Muscle layer of colon (tissue), 2 donors: Measurements from ENCODE around the gene SLC6A11.

Experiments used
- H3K27ac ChIP-seq: one replicate; pipeline ENCODE4 v1.7.0; 2013; ENCODE audit warnings: low read depth, mild to moderate bottlenecking, low read length, moderate library complexity
- H3K27me3 ChIP-seq, 2 donors: one replicate each; pipeline ENCODE4 v1.7.0; 2013; ENCODE audit warnings: low read length in 2 of 2, mild to moderate bottlenecking in 2 of 2; ENCODE audit not compliant: insufficient read depth in 2 of 2, control insufficient read depth in 1 of 2
- H3K36me3 ChIP-seq: one replicate; pipeline ENCODE4 v1.7.0; 2013; ENCODE audit warnings: mild to moderate bottlenecking, low read length; ENCODE audit not compliant: insufficient read depth
- H3K4me1 ChIP-seq: one replicate; pipeline ENCODE4 v1.7.0; 2013; ENCODE audit warnings: mild to moderate bottlenecking, low read length; ENCODE audit not compliant: insufficient read depth
- H3K4me3 ChIP-seq, 2 donors: one replicate each; pipeline ENCODE4 v1.7.0; 2013; ENCODE audit warnings: low read length in 2 of 2, low read depth in 1 of 2, mild to moderate bottlenecking in 1 of 2, moderate library complexity in 1 of 2
- H3K9ac ChIP-seq: one replicate; pipeline ENCODE4 v1.7.0; 2013; ENCODE audit warnings: low read length
- H3K9me3 ChIP-seq: one replicate; pipeline ENCODE4 v1.7.0; 2013; ENCODE audit warnings: mild to moderate bottlenecking, low read length
- donor health status: abdominal sarcoma.
- donor health status: Adenocarcinoma of cecum.

SLC6A11 gene

GRCh38 chr3:10977892-10978510 lies 162.0 kb downstream of the SLC6A11 start:
- H3K9me3 ChIP-seq: no peaks in the 10 kb centered on the region
- H3K9ac ChIP-seq: no peak overlapping the region
- H3K4me3 ChIP-seq: peak overlapping the region in 1 of 2 donors; percentile 10
- H3K27ac ChIP-seq: no peak overlapping the region
- no peaks in the 10 kb centered on the region for H3K27me3 ChIP-seq
- peaks cover 10% of the 10 kb centered on the region for H3K4me1 ChIP-seq
- H3K36me3 ChIP-seq: no peaks in the 10 kb centered on the region

- Histone ChIP-seq H3K36me3 (no peaks in the 10 kb centered on the region), H3K27me3 (no peaks in the 10 kb centered on the region), H3K9ac (no peak overlapping the region), H3K27ac (no peak overlapping the region), H3K9me3 (no peaks in the 10 kb centered on the region), H3K4me3 (no peak overlapping the region), H3K4me1 (peaks cover 10% of the 10 kb centered on the region)
Observed at GRCh38 chr3:10978956-10979355, 162.9 kb downstream of the SLC6A11 start.

- Histone ChIP-seq H3K27me3 (no peaks in the 10 kb centered on the region), H3K9ac (no peak overlapping the region), H3K4me3 (no peak overlapping the region), H3K9me3 (no peaks in the 10 kb centered on the region), H3K36me3 (no peaks in the 10 kb centered on the region), H3K4me1 (peaks cover 10% of the 10 kb centered on the region), H3K27ac (no peak overlapping the region)
Observed at GRCh38 chr3:10980312-10980711, 164.3 kb downstream of the SLC6A11 start.

- Histone ChIP-seq H3K4me1 (peaks cover 10% of the 10 kb centered on the region), H3K36me3 (no peaks in the 10 kb centered on the region), H3K9me3 (no peaks in the 10 kb centered on the region), H3K27me3 (no peaks in the 10 kb centered on the region), H3K27ac (no peak overlapping the region), H3K9ac (no peak overlapping the region), H3K4me3 (no peak overlapping the region)
Observed at GRCh38 chr3:10981031-10981430, 165.0 kb downstream of the SLC6A11 start.

GRCh38 chr3:10981961-10982360 lies 165.9 kb downstream of the SLC6A11 start:
- H3K4me1 ChIP-seq: peaks cover 10% of the 10 kb centered on the region
- no peak overlapping the region for H3K9ac ChIP-seq
- H3K9me3 ChIP-seq: no peaks in the 10 kb centered on the region
- H3K4me3 ChIP-seq: no peak overlapping the region
- no peaks in the 10 kb centered on the region for H3K36me3 ChIP-seq
- H3K27me3 ChIP-seq: no peaks in the 10 kb centered on the region
- H3K27ac ChIP-seq: no peak overlapping the region

- Histone ChIP-seq H3K36me3 (no peaks in the 10 kb centered on the region), H3K9me3 (no peaks in the 10 kb centered on the region), H3K9ac (no peak overlapping the region), H3K4me3 (no peak overlapping the region), H3K4me1 (peaks cover 6% of the 10 kb centered on the region), H3K27me3 (no peaks in the 10 kb centered on the region), H3K27ac (no peak overlapping the region)
Observed at GRCh38 chr3:10982782-10983181, 166.8 kb downstream of the SLC6A11 start.

GRCh38 chr3:10983219-10983916 lies 167.3 kb downstream of the SLC6A11 start:
- no peak overlapping the region for H3K9ac ChIP-seq
- H3K9me3 ChIP-seq: no peaks in the 10 kb centered on the region
- H3K4me1 ChIP-seq: peaks cover under 1% of the 10 kb centered on the region
- no peak overlapping the region for H3K4me3 ChIP-seq
- H3K27me3 ChIP-seq: no peaks in the 10 kb centered on the region
- H3K36me3 ChIP-seq: no peaks in the 10 kb centered on the region
- no peak overlapping the region for H3K27ac ChIP-seq

GRCh38 chr3:10984371-10984896 lies 168.4 kb downstream of the SLC6A11 start:
- Histone ChIP-seq H3K4me3 (no peak overlapping the region), H3K27ac (no peak overlapping the region), H3K9ac (no peak overlapping the region), H3K27me3 (no peaks in the 10 kb centered on the region), H3K4me1 (no peaks in the 10 kb centered on the region), H3K9me3 (no peaks in the 10 kb centered on the region), H3K36me3 (no peaks in the 10 kb centered on the region)

- Histone ChIP-seq H3K27me3 (no peaks in the 10 kb centered on the region), H3K36me3 (no peaks in the 10 kb centered on the region), H3K4me3 (no peak overlapping the region), H3K9ac (no peak overlapping the region), H3K9me3 (no peaks in the 10 kb centered on the region), H3K4me1 (no peaks in the 10 kb centered on the region), H3K27ac (no peak overlapping the region)
Observed at GRCh38 chr3:10985181-10985580, 169.2 kb downstream of the SLC6A11 start.

GRCh38 chr3:10986592-10986991 lies 170.6 kb downstream of the SLC6A11 start:
- Histone ChIP-seq H3K27ac (no peak overlapping the region), H3K9me3 (no peaks in the 10 kb centered on the region), H3K9ac (no peak overlapping the region), H3K36me3 (no peaks in the 10 kb centered on the region), H3K4me1 (no peaks in the 10 kb centered on the region), H3K27me3 (no peaks in the 10 kb centered on the region), H3K4me3 (no peak overlapping the region)

GRCh38 chr3:10988001-10988665 lies 172.1 kb downstream of the SLC6A11 start:
- H3K27ac ChIP-seq: no peak overlapping the region
- H3K36me3 ChIP-seq: no peaks in the 10 kb centered on the region
- no peaks in the 10 kb centered on the region for H3K9me3 ChIP-seq
- peaks cover 2 to 4% of the 10 kb centered on the region in 2 donors for H3K27me3 ChIP-seq
- no peak overlapping the region for H3K4me3 ChIP-seq
- peaks cover 2% of the 10 kb centered on the region for H3K4me1 ChIP-seq
- H3K9ac ChIP-seq: no peak overlapping the region
